ENCODE measurements around the gene RDH8. TPM values are rescaled to one million over a fixed set of nuclear protein-coding genes. Genes with fewer than 3 reads are reported as not detected.

The RDH8 gene
- total RNA-seq, 1 donor from 2014 or later: not detected

- Histone ChIP-seq H3K27ac (no peak overlapping the region), H3K9me3 (no peaks in the 10 kb centered on the region), H3K36me3 (no peaks in the 10 kb centered on the region), H3K4me1 (peaks cover 7% of the 10 kb centered on the region), H3K4me3 (no peak overlapping the region), H3K27me3 (ENCODE audit: low read depth) (peaks cover 14% of the 10 kb centered on the region)
- no peak for ATAC-seq
- intact Hi-C loops (cut with DNase I): loop anchor here (10.0 kb wide), 1 partner anchor 92 kb away; the partner anchor contains the start of gene OLFM2
- DNase-seq: no peak
- TF ChIP-seq CTCF (IDR thresholded peaks at IDR 0.05): no peak
Observed at GRCh38 chr19:10026744-10027143, 13.5 kb downstream of the RDH8 start.

- intact Hi-C loops (cut with DNase I): loop anchor here (10.0 kb wide), 1 partner anchor 93 kb away; the partner anchor contains the start of gene OLFM2
- H3K4me3 ChIP-seq: no peak overlapping the region
Observed at GRCh38 chr19:10027158-10027997, 14.1 kb downstream of the RDH8 start.

GRCh38 chr19:10033614-10034013 is 20.3 kb downstream of the RDH8 start:
- H3K4me3 ChIP-seq: no peak overlapping the region
- ATAC-seq: no peak
- no peaks in the 10 kb centered on the region for H3K36me3 ChIP-seq
- H3K9me3 ChIP-seq: no peaks in the 10 kb centered on the region
- DNase-seq: no peak
- intact Hi-C loops (cut with DNase I): no loop called here
- no peak for TF ChIP-seq CTCF (IDR thresholded peaks at IDR 0.05)
- H3K4me1 ChIP-seq: no peaks in the 10 kb centered on the region
- peaks cover 40% of the 10 kb centered on the region for H3K27me3 ChIP-seq (ENCODE audit: low read depth)
- no peak overlapping the region for H3K27ac ChIP-seq

More at GRCh38 chr19:10027158-10027997, 14.1 kb downstream of the RDH8 start:
- ATAC-seq (peak; percentile 97 to 99), DNase-seq (peak; percentile 96)
- TF ChIP-seq CTCF (IDR thresholded peaks at IDR 0.05): peak; percentile 97
- no peaks in the 10 kb centered on the region for H3K9me3 ChIP-seq
- no peak overlapping the region for H3K27ac ChIP-seq
- peaks cover 20% of the 10 kb centered on the region for H3K27me3 ChIP-seq (ENCODE audit: low read depth)
- H3K36me3 ChIP-seq: no peaks in the 10 kb centered on the region
- H3K4me1 ChIP-seq: peaks cover 7% of the 10 kb centered on the region

- no peak overlapping the region for H3K4me3 ChIP-seq
- H3K4me1 ChIP-seq: no peaks in the 10 kb centered on the region
- no peaks in the 10 kb centered on the region for H3K36me3 ChIP-seq
- H3K27ac ChIP-seq: no peak overlapping the region
- ATAC-seq (no peak), DNase-seq (no peak)
- intact Hi-C loops (cut with DNase I): no loop called here
- H3K27me3 ChIP-seq (ENCODE audit: low read depth): peaks cover 27% of the 10 kb centered on the region
- TF ChIP-seq CTCF (IDR thresholded peaks at IDR 0.05): no peak
- H3K9me3 ChIP-seq: no peaks in the 10 kb centered on the region
Observed at GRCh38 chr19:10036601-10037071, 23.4 kb downstream of the RDH8 start.

GRCh38 chr19:10037367-10037766 is 24.1 kb downstream of the RDH8 start:
- Histone ChIP-seq H3K4me3 (no peak overlapping the region), H3K4me1 (no peaks in the 10 kb centered on the region), H3K27ac (no peak overlapping the region), H3K27me3 (ENCODE audit: low read depth) (peaks cover 20% of the 10 kb centered on the region), H3K9me3 (no peaks in the 10 kb centered on the region), H3K36me3 (no peaks in the 10 kb centered on the region)
- TF ChIP-seq CTCF (IDR thresholded peaks at IDR 0.05): no peak
- no peak for ATAC-seq
- no peak for DNase-seq
- intact Hi-C loops (cut with DNase I): no loop called here

Data from lower lobe of right lung (tissue), 2 donors.